ENCODE results near the gene NRG2.

DNA sequence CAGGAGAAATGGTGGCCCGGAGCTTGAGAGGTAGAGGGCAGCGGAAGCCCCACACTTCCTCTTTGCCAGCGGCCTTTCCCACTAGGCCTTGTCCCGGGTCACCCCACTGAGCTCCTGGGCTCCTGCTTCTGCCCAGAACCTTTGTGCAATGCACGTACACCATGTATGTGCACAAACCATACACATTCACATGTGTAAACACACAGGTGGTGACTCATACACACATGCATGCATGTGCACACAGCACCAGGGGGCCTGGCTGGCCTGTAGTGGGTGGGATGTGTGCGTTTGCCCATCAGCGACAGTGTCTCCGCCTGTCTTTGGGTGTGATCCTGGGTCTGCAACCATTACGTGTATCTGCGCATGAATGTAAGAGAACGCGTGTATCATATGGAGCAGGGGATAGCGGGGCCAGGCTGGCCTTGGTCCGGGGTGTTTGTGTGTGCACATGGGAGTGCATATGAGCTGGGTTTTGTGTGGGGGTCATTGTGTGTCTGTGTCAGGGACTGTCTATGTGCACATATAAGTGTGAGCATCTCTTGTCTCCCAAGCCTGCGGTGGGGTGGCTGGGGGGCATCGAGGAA is 203.8 kb downstream of the NRG2 start:
- no peak for TF ChIP-seq POLR2A (IDR thresholded peaks at IDR 0.05)
- TF ChIP-seq, protein P1, sequence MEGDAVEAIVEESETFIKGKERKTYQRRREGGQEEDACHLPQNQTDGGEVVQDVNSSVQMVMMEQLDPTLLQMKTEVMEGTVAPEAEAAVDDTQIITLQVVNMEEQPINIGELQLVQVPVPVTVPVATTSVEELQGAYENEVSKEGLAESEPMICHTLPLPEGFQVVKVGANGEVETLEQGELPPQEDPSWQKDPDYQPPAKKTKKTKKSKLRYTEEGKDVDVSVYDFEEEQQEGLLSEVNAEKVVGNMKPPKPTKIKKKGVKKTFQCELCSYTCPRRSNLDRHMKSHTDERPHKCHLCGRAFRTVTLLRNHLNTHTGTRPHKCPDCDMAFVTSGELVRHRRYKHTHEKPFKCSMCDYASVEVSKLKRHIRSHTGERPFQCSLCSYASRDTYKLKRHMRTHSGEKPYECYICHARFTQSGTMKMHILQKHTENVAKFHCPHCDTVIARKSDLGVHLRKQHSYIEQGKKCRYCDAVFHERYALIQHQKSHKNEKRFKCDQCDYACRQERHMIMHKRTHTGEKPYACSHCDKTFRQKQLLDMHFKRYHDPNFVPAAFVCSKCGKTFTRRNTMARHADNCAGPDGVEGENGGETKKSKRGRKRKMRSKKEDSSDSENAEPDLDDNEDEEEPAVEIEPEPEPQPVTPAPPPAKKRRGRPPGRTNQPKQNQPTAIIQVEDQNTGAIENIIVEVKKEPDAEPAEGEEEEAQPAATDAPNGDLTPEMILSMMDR (IDR thresholded peaks at IDR 0.05): no peak
